ENCODE measurements around the gene PNPLA1.
A peak's percentile ranks its signal among the peaks of the same experiment; 100 is the strongest.

Gene PNPLA1

GRCh38 chr6:36339146-36339545 is 69.3 kb downstream of the PNPLA1 start:
- DNase-seq = no peak

GRCh38 chr6:36340306-36340617 is 70.4 kb downstream of the PNPLA1 start:
- DNase-seq = no peak

- no peak for DNase-seq
These were observed 71.0 kb downstream of the PNPLA1 start for GRCh38 chr6:36340618-36341454.

- DNase-seq = no peak
These were observed 73.3 kb downstream of the PNPLA1 start for GRCh38 chr6:36343109-36343680.

GRCh38 chr6:36345681-36346466 is 76.0 kb downstream of the PNPLA1 start:
- no peak for DNase-seq

- DNase-seq = no peak
These were observed 76.8 kb downstream of the PNPLA1 start for GRCh38 chr6:36346486-36347273.

- DNase-seq = no peak
These were observed 77.8 kb downstream of the PNPLA1 start for GRCh38 chr6:36347621-36348020.

- DNase-seq = peak; percentile 97
These were observed 79.4 kb downstream of the PNPLA1 start for GRCh38 chr6:36349240-36349639.

- no peak for DNase-seq
These were observed 80.2 kb downstream of the PNPLA1 start for GRCh38 chr6:36350082-36350481.

GRCh38 chr6:36350681-36351571 is 81.1 kb downstream of the PNPLA1 start:
- DNase-seq = no peak

- no peak for DNase-seq
These were observed 82.8 kb downstream of the PNPLA1 start for GRCh38 chr6:36352477-36353157.

GRCh38 chr6:36353411-36353915 is 83.6 kb downstream of the PNPLA1 start:
- no peak for DNase-seq

GRCh38 chr6:36355819-36356218 is 86.0 kb downstream of the PNPLA1 start:
- no peak for DNase-seq

- DNase-seq = no peak
These were observed 88.0 kb downstream of the PNPLA1 start for GRCh38 chr6:36357872-36358225.
